HCT116 (cell line): Measurements from ENCODE around the gene RCE1. TPM values are rescaled to one million over a fixed set of nuclear protein-coding genes. Genes with fewer than 3 reads are reported as not detected.
A peak's percentile ranks its signal among the peaks of the same experiment; 100 is the strongest.

Source experiments
- ATAC-seq: fragments of 200-7000 bp; cut with Tn5 transposase; 2 replicates; pipeline ENCODE4 v1.9.1; 2020; ENCODE audit warnings: mild to moderate bottlenecking, moderate library complexity
- BruUV-seq: library from RNA; stranded (reverse); fragments of 400-500 nt; replicated peaks from 2 replicates; lab custom pipeline; 2021; lab: Mats Ljungman, UMichigan
- CTCF ChIA-PET: fragments of 300-600 bp; sonication (Branson Sonifier 250); formaldehyde crosslinking; loops from one replicate; lab custom pipeline; 2021; ENCODE audit warnings: antibody characterized with exemption; lab: Charles Lee
- POLR2A ChIA-PET: fragments of 300-600, 350-600 bp; sonication (Branson Sonifier 250); formaldehyde crosslinking; loops from one replicate; lab custom pipeline; 2021; ENCODE audit warnings: antibody characterized with exemption; lab: Charles Lee
- RAD21 ChIA-PET, 2 experiments: fragments of 300-600 bp; sonication (Branson Sonifier 250); formaldehyde crosslinking; loops; one replicate each; lab custom pipeline; 2023; ENCODE audit warnings: low total read pairs in 2 of 2; ENCODE audit not compliant: uncharacterized antibody in 2 of 2, unreplicated experiment in 2 of 2, low non-redundant PET in 1 of 2; lab: Charles Lee
- DNase-seq: peaks from one replicate; pipeline ENCODE4 v3.0.0-alpha.2; 2010; ENCODE audit warnings: low read depth, low spot score
- H2AFZ ChIP-seq: fragments of 200-600 bp; shearing (Covaris generic), sonication (generic); 2 replicates; pipeline ENCODE4 v1.6.1; 2017; ENCODE audit warnings: low read depth, mixed run types, mixed read lengths, antibody characterized with exemption, low read length; ENCODE audit not compliant: poor library complexity, severe bottlenecking
- H3K27ac ChIP-seq: 2 replicates; pipeline ENCODE4 v1.5.1; 2012; ENCODE audit warnings: low read depth, low read length
- H3K27me3 ChIP-seq: fragments of 200-600 bp; sonication (generic); 2 replicates; pipeline ENCODE4 v1.6.1; 2016; ENCODE audit warnings: mixed run types, low read length, mixed read lengths; ENCODE audit not compliant: insufficient read depth
- H3K36me3 ChIP-seq, 2 experiments: fragments of 200-500 bp in 1 of 2; fragments of 200-600 bp in 1 of 2; sonication (Bioruptor generic) in 1 of 2; sonication (generic) in 1 of 2; 2 replicates each; pipeline versions ENCODE4 v1.5.1 to v1.6.1; 2014 to 2016; ENCODE audit warnings: low read length in 2 of 2, inconsistent platforms in 1 of 2, mixed read lengths in 1 of 2, mixed run types in 1 of 2; ENCODE audit not compliant: insufficient read depth in 2 of 2, control insufficient read depth in 1 of 2
- H3K4me1 ChIP-seq, 2 experiments: fragments of 200-600 bp in 1 of 2; sonication (generic) in 1 of 2; 2 replicates each; pipeline versions ENCODE4 v1.5.1 to v1.6.1; 2012 to 2017; ENCODE audit warnings: low read length in 2 of 2, inconsistent platforms in 1 of 2, mild to moderate bottlenecking in 1 of 2, mixed read lengths in 1 of 2, mixed run types in 1 of 2, moderate library complexity in 1 of 2; ENCODE audit not compliant: insufficient read depth in 2 of 2, control insufficient read depth in 1 of 2
- H3K4me2 ChIP-seq: fragments of 200-600 bp; sonication (generic); 2 replicates; pipeline ENCODE4 v1.6.1; 2017; ENCODE audit warnings: mixed run types, low read length, mixed read lengths
- H3K4me3 ChIP-seq, 2 experiments: fragments of 200-600 bp in 1 of 2; sonication (generic) in 1 of 2; replicated peaks in 1 of 2; 2 replicates each; pipeline ENCODE4 v1.5.1; 2011 to 2016; ENCODE audit warnings: low read length in 2 of 2, control low read depth in 1 of 2, low read depth in 1 of 2, mild to moderate bottlenecking in 1 of 2, mixed read lengths in 1 of 2, mixed run types in 1 of 2
- H3K79me2 ChIP-seq: fragments of 200-600 bp; sonication (generic); 2 replicates; pipeline ENCODE4 v1.6.1; 2017; ENCODE audit warnings: mild to moderate bottlenecking, mixed run types, low read length, moderate library complexity, mixed read lengths; ENCODE audit not compliant: insufficient read depth
- H3K9ac ChIP-seq: fragments of 200-600 bp; sonication (generic); 2 replicates; pipeline ENCODE4 v1.6.1; 2016; ENCODE audit warnings: low read length, mixed read lengths
- H3K9me2 ChIP-seq: fragments of 200-600 bp; sonication (generic), shearing (Covaris generic); 2 replicates; pipeline ENCODE4 v1.6.1; 2017; ENCODE audit warnings: mixed run types, mild to moderate bottlenecking, moderate library complexity; ENCODE audit not compliant: insufficient read depth
- H3K9me3 ChIP-seq, 2 experiments: fragments of 200-500 bp in 1 of 2; fragments of 200-600 bp in 1 of 2; sonication (Bioruptor generic) in 1 of 2; sonication (generic) in 1 of 2; 2 replicates each; pipeline ENCODE4 v1.6.1; 2014 to 2017; ENCODE audit warnings: low read length in 2 of 2, mixed read lengths in 2 of 2, inconsistent platforms in 1 of 2, low read depth in 1 of 2, mild to moderate bottlenecking in 1 of 2, mixed run types in 1 of 2, moderate library complexity in 1 of 2; ENCODE audit not compliant: control insufficient read depth in 1 of 2, insufficient read depth in 1 of 2
- H4K20me1 ChIP-seq: fragments of 200-600 bp; sonication (generic), shearing (Covaris generic); 2 replicates; pipeline ENCODE4 v1.6.1; 2017; ENCODE audit warnings: mixed run types, mild to moderate bottlenecking, moderate library complexity; ENCODE audit not compliant: insufficient read depth
- CTCF ChIP-seq, 3 experiments: fragments of 200-600 bp in 1 of 3; sonication (generic) in 1 of 3; IDR thresholded peaks in 2 of 3; conservative IDR thresholded peaks in 1 of 3; 2 replicates each; pipeline ENCODE4 v1.5.1; 2012 to 2017; ENCODE audit warnings: low read depth in 2 of 3, low read length in 2 of 3, antibody characterized with exemption in 1 of 3, borderline replicate concordance in 1 of 3, control low read depth in 1 of 3, mild to moderate bottlenecking in 1 of 3, mixed read lengths in 1 of 3, mixed run types in 1 of 3, moderate library complexity in 1 of 3; ENCODE audit not compliant: insufficient read depth in 1 of 3
- EZH2phosphoT487 ChIP-seq: fragments of 200-600 bp; IDR thresholded peaks from 2 replicates; pipeline ENCODE4 v1.6.1; 2018; ENCODE audit warnings: antibody characterized with exemption, borderline replicate concordance
- FOSL1 ChIP-seq: IDR thresholded peaks from 2 replicates; pipeline ENCODE4 v1.6.1; 2012; ENCODE audit warnings: low read depth
- RAD21 ChIP-seq: IDR thresholded peaks from 2 replicates; pipeline ENCODE4 v1.6.1; 2012; ENCODE audit warnings: low read depth, mild to moderate bottlenecking
- SIN3A ChIP-seq: IDR thresholded peaks from 2 replicates; pipeline ENCODE4 v1.6.1; 2012; ENCODE audit warnings: low read depth
- YY1 ChIP-seq: IDR thresholded peaks from 2 replicates; pipeline ENCODE4 v1.6.1; 2011; ENCODE audit warnings: low read length, low read depth, moderate library complexity, mild to moderate bottlenecking; ENCODE audit not compliant: insufficient replicate concordance; ENCODE audit errors: extremely low read depth
- intact Hi-C: fragments of 100-400 bp; cut with micrococcal nuclease; formaldehyde crosslinking; loops from 2 replicates; pipeline ENCODE4 v1.10.0; 2022
- total RNA-seq: library from RNA; stranded (reverse); gene quantifications from one replicate; pipeline ENCODE4 v1.2.1, GENCODE V29; 2021; ENCODE audit not compliant: unreplicated experiment

The RCE1 gene
- total RNA-seq, 1 experiment from 2014 or later, result 35.3 TPM

GRCh38 chr11:66844496-66845142 lies 1.4 kb downstream of the RCE1 start:
- intact Hi-C loops, result loop anchor here (5.0 kb wide), 1 partner anchor 133 kb away; the partner anchor contains the start of gene C11orf86
- H3K9me3 ChIP-seq, result no peaks in the 10 kb centered on the region
- H3K4me1 ChIP-seq, result peaks cover 7 to 20% of the 10 kb centered on the region in 2 experiments; a peak in 3 of 4 replicates
- H3K27me3 ChIP-seq, result no peaks in the 10 kb centered on the region
- peak overlapping the region; percentile 82 for H3K4me2 ChIP-seq
- TF ChIP-seq SIN3A, result no peak
- no peak for TF ChIP-seq EZH2phosphoT487
- CTCF ChIA-PET, result interaction anchor here (1.8 kb wide), 2 partner anchors 8 to 131 kb away, joined by 6 to 9 read pairs; no protein-coding TSS in a partner anchor
- ATAC-seq (no peak), DNase-seq (no peak)
- H3K9me2 ChIP-seq, result no peaks in the 10 kb centered on the region
- H4K20me1 ChIP-seq, result peaks cover 3% of the 10 kb centered on the region; the same call in 1 of the 2 replicates
- peaks cover 12 to 21% of the 10 kb centered on the region in 2 experiments for H3K36me3 ChIP-seq
- peaks cover 55% of the 10 kb centered on the region for H3K79me2 ChIP-seq
- POLR2A ChIA-PET, result interaction anchor here (1.1 to 1.4 kb wide), 2 partner anchors 11 to 178 kb away, joined by 3 to 4 read pairs; partner anchors contain the start of gene SYT12
- no peak overlapping the region; the same call in 1 of the 2 replicates for H3K27ac ChIP-seq
- H2AFZ ChIP-seq, result no peak overlapping the region
- H3K4me3 ChIP-seq, result peak overlapping the region; percentile 86 to 91
- RAD21 ChIA-PET, result no interaction called here
- H3K9ac ChIP-seq, result peak overlapping the region; percentile 90
- BruUV-seq, result no TSS peak

- TF ChIP-seq FOSL1 (no peak), YY1 (no peak), CTCF (IDR thresholded peaks at IDR 0.05 in 2 of 3, conservative IDR thresholded peaks at IDR 0.05 in 1 of 3; ENCODE audit: borderline replicate concordance in 1 of 3, insufficient read depth in 1 of 3, low read depth in 2 of 3, low read length in 2 of 3) (no peak), RAD21 (no peak)
- ChIA-PET CTCF (no interaction called here), RAD21 (no interaction called here), POLR2A (interaction anchor here (1.1 to 1.4 kb wide), 2 partner anchors 11 to 177 kb away, joined by 3 to 4 read pairs; partner anchors contain the start of gene SYT12)
- no peaks in the 10 kb centered on the region for H3K9me3 ChIP-seq
- H3K27ac ChIP-seq, result no peak overlapping the region; the same call in 1 of the 2 replicates
- H2AFZ ChIP-seq, result no peak overlapping the region
- peaks cover 3% of the 10 kb centered on the region; the same call in 1 of the 2 replicates for H4K20me1 ChIP-seq
- H3K9ac ChIP-seq, result no peak overlapping the region
- intact Hi-C loops, result no loop called here
- no peak overlapping the region for H3K4me3 ChIP-seq
- no peak for DNase-seq
- ATAC-seq, result no peak
- H3K79me2 ChIP-seq, result peaks cover 55% of the 10 kb centered on the region
- H3K27me3 ChIP-seq, result no peaks in the 10 kb centered on the region
- no TSS peak for BruUV-seq
- H3K9me2 ChIP-seq, result no peaks in the 10 kb centered on the region
- peak overlapping the region; percentile 82; the same call in 1 of the 2 replicates for H3K4me2 ChIP-seq
- H3K4me1 ChIP-seq, result peaks cover 7 to 20% of the 10 kb centered on the region in 2 experiments; a peak in 3 of 4 replicates
- peaks cover 7 to 21% of the 10 kb centered on the region in 2 experiments for H3K36me3 ChIP-seq
Observed at GRCh38 chr11:66845143-66845875, 2.1 kb downstream of the RCE1 start.
